SIG-M5 treated with dmso at 0.1 percent for 504 hours (cell line): Measurements from ENCODE around the gene TPP2.

ENCODE experiments used
- DNase-seq: peaks from one replicate; lab custom pipeline; 2025; ENCODE audit not compliant: unreplicated experiment; lab: John Stamatoyannopoulos, UW

TPP2 gene

DNA sequence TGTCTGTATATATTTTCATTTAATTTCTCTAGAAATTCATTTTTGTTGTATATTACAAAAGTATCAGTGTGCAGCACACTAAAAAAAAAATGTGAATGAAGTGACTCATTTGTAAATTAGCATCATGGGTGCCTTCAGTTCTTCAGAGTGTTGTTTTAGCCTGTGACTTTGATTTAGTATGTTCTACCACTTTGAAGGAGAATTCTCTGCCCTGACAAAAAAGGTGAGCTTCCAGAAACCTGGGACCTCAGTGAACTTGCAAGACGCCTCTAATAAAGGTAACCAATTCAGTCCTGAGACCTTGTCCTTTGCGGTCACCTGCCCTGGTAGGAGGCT, 95.7 kb downstream of the TPP2 start:
- no peak for DNase-seq

DNA sequence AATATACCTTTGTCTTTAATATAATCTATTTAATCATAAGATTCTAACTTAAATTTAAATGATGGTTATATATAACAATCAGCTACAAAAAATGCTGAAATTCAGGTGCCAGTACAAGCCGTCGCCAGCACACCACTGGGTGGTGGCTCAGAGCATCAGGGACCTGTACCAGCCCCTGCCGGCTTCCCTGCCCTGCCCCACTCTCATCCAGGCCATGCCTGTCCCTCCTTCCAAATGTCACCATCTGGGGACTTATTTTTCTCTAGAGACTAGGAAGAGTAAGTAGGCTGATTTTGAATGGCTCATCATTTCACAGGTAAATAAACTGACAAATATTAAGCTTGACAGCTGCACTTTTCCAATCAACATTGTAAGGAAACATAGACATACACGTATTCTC, 96.5 kb downstream of the TPP2 start:
- no peak for DNase-seq

DNA sequence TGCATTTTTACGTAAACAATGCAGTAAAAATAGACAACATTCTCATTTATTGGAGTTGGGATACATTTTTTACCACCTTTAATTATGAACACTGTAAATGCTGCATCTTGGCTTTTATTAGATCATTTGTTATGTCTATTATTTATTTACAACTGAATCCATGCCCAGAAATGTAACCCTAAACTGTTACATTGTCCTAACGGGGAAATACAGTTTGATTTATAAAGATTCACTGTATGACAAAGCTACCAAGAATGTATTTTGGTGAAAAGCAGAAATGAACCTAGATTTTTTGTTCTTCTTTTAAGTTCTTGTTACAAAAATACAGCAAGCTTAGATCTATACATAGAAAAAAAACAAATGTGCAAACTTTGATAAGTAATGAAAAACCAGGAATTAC, 97.0 kb downstream of the TPP2 start:
- no peak for DNase-seq

DNA sequence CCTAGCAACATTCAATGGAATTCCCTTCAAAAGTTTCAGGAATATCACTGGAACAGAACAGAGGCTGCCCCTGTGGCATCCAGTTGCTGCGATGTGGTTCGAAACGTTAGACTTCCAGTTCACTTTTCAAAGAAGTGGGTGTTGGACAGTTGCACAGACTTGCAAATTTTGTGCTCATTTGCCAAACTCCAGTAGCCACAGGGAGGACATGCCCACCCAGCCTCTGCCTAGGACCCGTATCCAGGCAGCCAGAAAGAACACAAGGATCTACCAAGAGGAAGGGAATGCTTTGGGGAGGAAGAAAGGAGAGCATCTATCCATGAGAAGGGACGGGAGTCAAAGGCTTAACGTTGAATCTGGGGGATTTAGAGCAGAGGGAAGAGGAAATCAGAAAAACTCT, 98.2 kb downstream of the TPP2 start, which contains the start of gene METTL21C:
METTL21C (minus strand) TSS at position 108 of the 400 bp plus-strand sequence. CDS start 546 bp downstream, outside the sequence.
- DNase-seq, result no peak

DNA sequence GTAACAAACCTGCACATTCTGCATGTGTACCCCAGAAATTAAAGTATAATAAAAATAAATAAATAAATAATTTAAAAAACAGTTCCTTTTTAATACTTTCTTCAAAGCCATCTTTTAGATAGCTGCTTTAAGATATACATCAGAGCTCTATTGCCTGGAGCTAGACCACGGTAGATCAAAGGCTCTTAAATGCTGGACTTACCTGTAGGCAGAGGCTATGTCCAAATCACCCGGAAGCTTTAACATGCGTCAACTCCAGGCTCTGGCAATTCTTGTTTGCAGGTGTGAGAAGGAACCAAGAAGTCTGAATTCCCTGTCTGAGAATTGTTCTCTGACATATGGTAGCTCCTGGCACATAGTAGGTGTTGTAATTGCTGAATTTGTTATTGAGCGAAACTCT, 99.7 kb downstream of the TPP2 start:
- no peak for DNase-seq

DNA sequence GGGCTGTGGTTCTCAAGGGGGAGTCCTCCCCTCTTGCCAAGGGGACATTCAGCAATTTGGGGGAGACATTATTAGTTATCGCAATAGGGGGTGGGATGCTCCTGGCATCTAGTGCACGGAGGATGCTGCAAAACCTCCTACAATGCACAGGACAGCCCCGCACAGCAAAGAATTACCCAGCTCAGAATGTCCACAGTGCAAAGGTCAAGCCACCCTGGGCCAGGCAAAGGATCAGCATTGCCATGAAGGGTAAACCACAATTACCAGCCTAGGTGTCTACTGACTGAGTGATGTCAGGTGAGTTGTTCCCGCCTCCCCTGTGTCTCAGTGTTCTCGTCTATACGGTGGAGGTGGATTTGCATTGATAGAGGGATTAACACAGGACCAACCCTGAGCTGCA, 100.5 kb downstream of the TPP2 start:
- no peak for DNase-seq

DNA sequence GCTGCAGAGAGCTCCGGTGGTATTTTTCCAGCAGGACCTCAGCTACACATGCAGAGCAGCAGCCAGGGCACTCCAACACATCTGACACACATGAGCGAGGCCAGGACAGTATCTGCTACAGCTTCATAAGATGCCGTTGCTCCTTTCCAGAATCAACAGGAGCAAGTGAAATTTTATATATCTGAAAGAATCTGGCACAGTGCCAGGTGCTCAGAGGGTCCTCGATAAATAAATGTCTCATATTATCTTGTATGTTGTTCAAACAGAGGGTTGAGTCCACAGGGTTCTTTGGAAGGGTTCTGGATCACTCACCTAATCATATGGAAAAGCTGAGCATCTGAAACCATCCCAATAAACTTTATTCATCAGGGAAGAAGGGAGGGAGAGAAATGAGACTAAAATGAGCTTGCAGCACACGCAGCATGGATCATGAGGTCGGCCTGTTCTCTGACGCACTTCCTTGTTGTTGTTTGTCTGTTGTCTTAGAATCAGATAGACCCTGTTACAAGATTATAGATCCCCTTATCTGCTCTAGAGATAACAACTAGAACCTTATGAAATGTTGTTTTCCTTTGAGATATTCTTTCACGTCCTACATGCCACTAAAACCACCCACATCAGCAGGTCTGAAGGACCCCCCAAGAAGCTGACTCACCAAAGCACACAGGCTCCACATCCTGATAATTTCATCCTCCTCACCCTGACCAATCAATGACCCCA, 101.3 kb downstream of the TPP2 start:
- no peak for DNase-seq

DNA sequence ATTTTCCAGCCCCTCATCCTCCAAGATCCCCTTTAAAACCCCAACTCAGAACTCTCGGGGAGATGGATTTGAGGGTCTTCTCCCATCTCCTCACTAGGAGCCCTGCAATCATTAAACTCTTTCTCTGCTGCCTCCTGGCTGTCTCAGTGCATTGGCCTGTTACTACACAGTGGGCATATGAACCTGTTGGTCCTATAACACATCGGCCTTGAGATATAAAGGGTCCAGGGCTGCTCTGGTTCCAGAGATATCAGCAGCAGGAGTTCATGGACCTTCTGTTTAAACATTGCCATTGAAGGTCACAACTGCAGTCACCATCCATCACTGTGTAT, 101.8 kb downstream of the TPP2 start:
- DNase-seq, result no peak

DNA sequence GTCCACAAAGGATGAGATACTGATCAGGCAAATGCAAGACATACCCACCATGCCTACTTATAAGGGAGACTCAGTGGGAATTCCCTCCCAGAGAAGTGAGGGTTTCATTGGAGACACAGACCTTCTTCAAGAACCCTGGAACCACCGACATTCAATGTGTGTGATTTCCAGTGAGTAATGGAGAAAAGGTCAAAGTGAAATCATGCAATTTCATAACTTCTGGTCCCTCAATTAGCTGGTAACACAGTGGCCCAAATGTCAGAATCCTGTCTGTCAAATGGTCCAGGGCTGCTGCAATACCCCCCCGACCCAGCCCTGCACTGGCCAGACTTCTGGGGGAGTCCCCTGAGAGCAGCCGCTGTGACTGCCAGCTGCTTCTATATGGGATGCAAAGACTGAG, 102.7 kb downstream of the TPP2 start:
- no peak for DNase-seq

DNA sequence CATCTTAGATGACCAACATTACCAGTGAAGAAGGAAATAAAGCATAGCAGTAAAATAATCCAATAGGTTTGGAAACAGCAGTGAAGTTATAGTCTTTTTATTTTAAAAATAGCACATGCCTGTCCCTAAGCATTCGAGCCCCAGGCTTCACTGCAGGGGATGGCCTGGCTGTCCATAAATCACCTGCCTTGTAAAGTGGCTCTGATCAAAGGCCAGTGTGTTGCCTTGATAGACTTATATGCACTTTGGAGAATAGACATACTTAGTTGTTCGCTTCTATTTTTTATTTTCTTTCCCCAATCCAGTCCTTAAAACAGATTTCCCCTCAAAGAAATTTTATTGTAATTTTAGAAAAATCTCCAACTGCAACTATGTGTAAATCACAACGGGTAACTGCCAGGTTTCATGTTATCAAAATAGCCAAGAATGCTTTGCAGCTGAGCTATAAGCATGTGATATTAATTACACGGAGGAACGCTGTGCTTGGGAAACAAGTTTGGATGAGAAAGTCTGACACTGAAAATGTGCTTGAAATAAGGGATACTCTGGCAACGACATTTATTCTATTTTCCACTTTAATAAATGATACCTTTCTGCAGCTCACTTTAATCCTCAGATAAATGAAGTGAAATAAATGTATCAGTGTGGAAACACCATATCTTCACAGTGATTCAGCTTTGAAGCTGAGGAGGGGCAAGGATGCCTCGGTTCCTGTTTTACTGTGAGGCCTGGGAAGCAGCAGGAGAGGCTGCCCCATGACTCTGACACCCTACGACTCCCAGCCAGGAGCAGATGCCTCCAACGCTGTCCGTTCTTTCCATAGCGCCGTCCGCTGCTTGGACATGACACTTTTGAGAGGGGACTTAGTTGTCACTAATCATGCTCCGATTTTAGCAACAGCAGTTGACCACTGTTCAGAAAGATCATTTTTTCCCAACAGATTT, 103.6 kb downstream of the TPP2 start:
- DNase-seq, result no peak

DNA sequence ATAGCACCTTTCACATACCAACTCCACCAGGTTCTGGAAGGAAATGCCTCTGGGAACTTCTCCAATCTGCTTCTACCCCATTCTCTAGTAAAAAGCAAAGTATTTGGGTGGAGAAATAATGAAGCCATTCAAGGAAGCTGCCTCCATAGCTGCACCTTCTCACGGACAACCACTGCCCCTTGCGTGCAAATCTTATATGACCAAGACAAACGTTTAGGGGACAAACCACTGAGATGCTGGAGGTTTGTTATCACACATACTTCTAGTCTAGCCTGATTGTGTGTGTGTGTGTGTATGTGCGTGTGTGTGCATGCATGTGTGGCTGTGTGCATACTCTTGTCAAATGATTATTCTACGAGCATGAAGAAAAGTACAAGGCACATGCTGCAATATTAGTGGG, 104.5 kb downstream of the TPP2 start:
- DNase-seq, result no peak

DNA sequence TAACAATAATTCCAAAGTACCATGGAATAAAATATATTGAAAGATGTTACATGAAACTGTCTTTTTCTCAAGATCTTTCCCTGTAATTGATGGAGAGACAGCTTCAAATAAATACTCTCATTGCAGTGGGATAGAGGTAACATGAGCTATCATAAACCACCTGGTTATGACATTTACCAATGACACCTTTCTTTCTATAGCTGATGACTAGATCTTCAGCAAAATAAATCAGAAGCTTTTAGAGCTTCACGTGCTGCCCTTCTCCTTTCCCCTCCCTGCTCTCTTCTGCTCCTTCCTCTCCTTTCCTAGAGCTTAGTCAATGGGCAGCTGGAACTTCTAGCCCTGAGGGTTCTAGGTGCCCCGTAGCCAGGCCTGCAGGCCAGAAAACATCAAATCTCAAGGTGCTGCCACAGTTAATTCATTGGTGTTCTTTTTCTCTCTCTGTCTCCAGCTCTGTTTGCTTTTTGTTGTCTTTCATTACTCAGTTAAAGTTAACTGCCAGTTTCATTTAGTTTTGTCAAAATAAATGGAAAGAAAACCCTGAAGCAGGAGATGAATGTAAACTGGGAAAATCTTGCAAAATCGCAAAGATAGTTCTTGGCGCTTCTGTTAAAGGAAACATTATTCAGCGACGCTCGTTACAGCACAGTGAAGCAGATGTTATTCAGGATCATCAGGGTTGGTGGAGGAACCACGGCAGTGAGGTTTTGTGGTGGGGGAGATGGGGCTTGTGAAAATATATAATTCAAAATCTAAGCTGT, 106.4 kb downstream of the TPP2 start:
- no peak for DNase-seq

DNA sequence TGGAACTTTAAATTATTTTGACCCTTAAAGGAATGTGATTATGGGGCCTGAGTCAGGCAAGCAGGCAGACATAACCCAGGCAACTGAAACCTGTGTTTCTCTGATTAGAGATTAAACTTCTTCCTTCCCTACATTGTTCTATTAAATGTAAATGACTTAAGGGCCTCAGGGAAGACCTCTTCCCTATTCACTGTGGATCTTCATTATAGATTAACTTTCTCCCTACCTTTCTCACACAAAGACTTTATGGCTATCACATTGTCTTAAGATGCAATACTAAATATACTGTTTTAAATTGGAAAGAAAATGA, 106.9 kb downstream of the TPP2 start:
- no peak for DNase-seq

DNA sequence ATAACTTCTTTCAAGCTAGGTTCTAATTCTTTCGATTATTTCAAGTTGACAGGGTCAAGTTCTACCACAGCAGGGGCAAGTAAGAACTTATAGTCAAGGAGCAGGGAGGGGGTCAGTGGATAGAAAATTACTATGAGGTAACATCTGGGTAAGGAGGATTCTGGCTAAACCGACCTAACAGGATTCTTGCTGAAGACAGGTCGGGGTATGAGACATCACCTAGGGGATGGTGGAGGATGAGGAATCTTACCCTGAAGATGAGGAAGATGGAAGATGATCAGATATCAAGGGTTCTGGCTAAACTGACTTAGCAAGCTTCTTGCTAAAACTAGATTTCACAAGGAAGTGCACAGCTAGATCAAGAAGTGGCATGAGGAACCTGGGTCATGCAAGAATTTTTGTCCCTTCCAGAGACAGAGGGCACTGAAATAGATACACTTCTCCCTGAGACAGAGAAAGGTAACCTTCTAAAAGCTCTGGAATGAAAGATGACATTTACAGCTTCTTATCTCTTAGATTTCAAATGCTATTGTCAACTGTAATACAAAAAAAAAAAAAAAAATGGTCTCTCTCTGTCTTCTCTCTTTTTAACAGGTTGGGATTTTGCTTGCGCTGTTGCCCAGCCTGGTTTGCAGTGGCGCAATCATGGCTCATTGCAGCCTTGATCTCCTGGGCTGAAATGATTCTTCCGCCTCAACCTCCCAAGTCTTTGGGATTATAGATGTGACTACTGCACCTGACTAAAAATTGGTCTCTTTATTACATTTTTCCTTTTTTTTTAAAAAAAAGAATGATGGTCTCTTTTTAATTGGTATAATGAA, 107.7 kb downstream of the TPP2 start:
- DNase-seq, result no peak

DNA sequence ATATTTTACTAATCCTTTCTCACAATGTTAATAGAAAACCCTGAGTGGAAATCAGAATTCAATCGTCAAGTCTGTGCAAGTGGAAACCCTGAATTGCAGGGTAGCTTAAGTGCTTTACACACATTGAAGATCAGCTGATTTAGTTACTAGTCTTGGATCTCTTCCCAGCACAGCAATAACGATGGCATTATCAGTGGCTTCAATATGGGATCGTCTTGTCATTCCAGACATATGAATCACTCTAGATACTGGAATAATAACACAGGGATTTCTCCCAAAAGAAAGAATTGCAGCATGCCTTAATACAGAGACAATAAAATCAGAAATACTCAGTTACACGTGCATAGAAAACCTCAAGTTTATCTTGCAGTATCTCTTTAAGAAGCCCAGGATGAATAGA, 110.7 kb downstream of the TPP2 start:
- DNase-seq, result no peak

DNA sequence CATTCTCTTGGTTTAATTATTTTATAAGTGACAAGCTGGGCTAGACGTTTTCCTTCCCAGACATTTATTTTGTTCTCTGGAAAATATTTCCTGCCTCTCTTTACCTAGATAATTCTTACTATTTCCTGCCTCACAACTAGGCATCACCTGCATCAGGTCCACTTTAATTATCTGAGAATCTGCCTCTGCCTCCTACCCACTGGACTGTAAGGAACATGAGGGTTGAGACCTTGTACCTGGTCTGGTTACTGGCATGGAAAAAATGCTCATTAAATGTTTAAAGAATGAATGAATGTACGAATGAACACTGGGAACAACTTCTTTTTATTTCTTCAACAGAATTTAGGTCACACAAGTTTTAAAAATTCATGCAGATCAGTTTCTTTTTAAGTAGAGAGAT, 111.4 kb downstream of the TPP2 start:
- DNase-seq, result no peak

DNA sequence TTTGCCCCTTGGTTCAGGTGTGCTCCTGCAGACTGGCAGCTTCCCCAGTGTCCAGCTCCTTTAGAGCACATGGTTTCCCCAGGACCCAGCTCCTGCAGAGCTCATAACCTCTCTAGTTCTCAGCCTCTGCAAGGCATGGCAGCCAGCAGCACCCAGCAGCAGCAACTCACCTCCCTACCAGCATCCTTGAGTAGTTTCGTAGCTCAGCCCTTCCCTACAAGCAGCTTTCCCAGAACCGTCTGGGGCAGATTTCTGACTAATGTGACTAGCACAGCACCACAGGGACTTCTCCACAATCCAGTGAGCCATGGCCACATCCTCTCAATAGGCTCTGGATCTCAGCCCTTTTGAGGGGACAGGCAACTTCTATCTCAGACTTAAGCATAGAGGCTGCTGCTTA, 112.2 kb downstream of the TPP2 start:
- no peak for DNase-seq

DNA sequence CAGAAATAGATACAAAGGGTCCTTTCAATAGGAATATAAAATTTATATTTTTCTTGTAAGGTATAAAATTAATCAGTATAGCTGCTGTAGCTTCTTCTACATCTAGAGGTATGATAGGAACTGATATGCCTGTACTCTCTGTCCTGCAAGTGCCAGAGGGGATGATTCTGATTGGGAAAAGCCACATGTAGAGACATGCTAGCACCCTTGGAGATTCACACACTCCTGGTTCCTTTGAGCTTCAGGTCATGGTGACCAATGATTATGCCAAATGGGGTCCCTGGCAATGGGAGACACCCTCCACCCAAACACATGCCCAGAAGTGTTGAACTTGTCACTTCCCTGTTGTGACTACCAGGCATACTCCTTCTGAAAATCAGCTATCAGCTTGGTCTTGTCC, 112.8 kb downstream of the TPP2 start:
- DNase-seq, result no peak

DNA sequence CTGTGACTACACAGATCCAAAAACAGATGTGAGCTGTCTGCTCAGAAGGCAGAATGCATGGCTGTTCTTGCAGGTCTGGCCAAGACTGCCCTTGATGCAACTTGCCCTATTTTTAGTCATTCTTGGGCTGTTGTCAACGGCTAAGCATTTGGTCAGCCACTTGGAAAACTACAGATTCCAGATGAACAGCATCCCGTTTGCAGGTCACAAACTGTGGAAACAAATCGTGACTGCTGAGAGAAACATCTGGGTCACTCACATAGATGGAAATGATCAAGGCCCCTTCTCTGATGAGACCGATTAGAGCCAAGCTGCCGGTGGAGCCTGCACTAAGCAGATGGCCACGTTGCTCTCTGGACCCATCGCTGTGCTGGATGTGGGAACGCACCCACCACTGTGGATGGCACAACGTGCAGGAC, 113.5 kb downstream of the TPP2 start:
- DNase-seq, result no peak

DNA sequence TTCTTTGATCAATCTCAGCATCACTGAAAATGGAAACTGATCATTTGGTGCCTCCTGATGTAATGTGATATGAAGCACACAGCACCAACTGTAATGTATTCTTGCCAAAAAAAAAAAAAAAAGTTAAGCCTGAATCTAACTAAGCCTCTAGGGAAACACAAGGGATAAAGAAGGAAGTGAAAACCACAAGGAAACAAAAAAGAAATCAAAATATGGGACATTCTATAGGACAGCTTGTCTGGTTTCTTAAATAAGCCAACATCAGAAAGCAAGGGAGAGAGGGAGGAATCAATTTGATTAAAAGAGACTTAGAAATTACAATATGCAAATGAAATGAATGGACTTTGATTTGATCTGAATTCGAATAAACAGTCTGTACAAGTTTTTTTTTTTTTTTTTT, 118.7 kb downstream of the TPP2 start:
- no peak for DNase-seq

DNA sequence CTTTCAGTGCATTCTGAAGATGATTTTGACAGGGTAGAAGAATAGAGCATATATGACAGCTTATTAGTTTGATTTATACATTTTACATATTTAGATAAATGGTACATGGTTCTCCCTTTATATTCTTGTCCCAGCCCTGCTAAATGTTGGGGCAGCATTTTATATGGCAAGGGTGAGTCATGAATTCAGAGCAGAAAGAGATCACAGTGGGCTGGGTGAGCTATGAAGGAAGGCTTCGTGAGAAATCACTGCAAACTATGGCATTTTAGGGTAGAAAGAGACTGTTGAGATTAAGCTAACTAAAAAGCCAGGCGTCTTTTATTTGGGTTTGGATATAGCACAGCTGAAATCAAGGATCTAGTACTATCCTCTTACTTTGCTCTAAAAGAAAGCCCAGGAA, 122.0 kb downstream of the TPP2 start:
- no peak for DNase-seq
